Measurements from ENCODE around the gene TRAPPC3.

TRAPPC3 gene

GRCh38 chr1:36132029-36132428 lies 17.3 kb downstream of the TRAPPC3 start:
- DNase-seq (ENCODE audit: low read depth): no peak
- H3K4me3 ChIP-seq (ENCODE audit: low read depth, low read length): no peak overlapping the region
- no peak for TF ChIP-seq CTCF (IDR thresholded peaks at IDR 0.05; ENCODE audit: control insufficient read depth, extremely low read depth, insufficient read depth)

- TF ChIP-seq CTCF (IDR thresholded peaks at IDR 0.05; ENCODE audit: control insufficient read depth, extremely low read depth, insufficient read depth): no peak
- no peak for DNase-seq (ENCODE audit: low read depth)
- H3K4me3 ChIP-seq (ENCODE audit: low read depth, low read length): no peak overlapping the region
Observed at GRCh38 chr1:36128905-36129206, 20.4 kb downstream of the TRAPPC3 start.

GRCh38 chr1:36128126-36128904 lies 21.0 kb downstream of the TRAPPC3 start:
- H3K4me3 ChIP-seq (ENCODE audit: low read depth, low read length): no peak overlapping the region
- no peak for DNase-seq (ENCODE audit: low read depth)
- TF ChIP-seq CTCF (IDR thresholded peaks at IDR 0.05; ENCODE audit: control insufficient read depth, extremely low read depth, insufficient read depth): no peak

GRCh38 chr1:36126797-36127500 lies 22.3 kb downstream of the TRAPPC3 start:
- DNase-seq (ENCODE audit: low read depth): no peak
- no peak overlapping the region for H3K4me3 ChIP-seq (ENCODE audit: low read depth, low read length)
- no peak for TF ChIP-seq CTCF (IDR thresholded peaks at IDR 0.05; ENCODE audit: control insufficient read depth, extremely low read depth, insufficient read depth)

- no peak for DNase-seq (ENCODE audit: low read depth)
- no peak overlapping the region for H3K4me3 ChIP-seq (ENCODE audit: low read depth, low read length)
- TF ChIP-seq CTCF (IDR thresholded peaks at IDR 0.05; ENCODE audit: control insufficient read depth, extremely low read depth, insufficient read depth): no peak
Observed at GRCh38 chr1:36126005-36126716, 23.1 kb downstream of the TRAPPC3 start.

GRCh38 chr1:36125129-36125991 lies 23.9 kb downstream of the TRAPPC3 start, which contains the start of gene COL8A2:
Gene COL8A2 (minus strand): TSS chr1:36125222. CDS start chr1:36100242, 24,980 bp downstream.
- H3K4me3 ChIP-seq (ENCODE audit: low read depth, low read length): no peak within 1 kb of the TSS
- no peak for DNase-seq (ENCODE audit: low read depth)
- no peak for TF ChIP-seq CTCF (IDR thresholded peaks at IDR 0.05; ENCODE audit: control insufficient read depth, extremely low read depth, insufficient read depth)
